SW 1271 (cell line): Measurements from ENCODE around the gene UGT1A5.
A peak's percentile ranks its signal among the peaks of the same experiment; 100 is the strongest.

Experiments used
- DNase-seq, 2 experiments: peaks; one replicate each; lab custom pipeline; 2025; lab: John Stamatoyannopoulos, UW

UGT1A5 gene

DNA sequence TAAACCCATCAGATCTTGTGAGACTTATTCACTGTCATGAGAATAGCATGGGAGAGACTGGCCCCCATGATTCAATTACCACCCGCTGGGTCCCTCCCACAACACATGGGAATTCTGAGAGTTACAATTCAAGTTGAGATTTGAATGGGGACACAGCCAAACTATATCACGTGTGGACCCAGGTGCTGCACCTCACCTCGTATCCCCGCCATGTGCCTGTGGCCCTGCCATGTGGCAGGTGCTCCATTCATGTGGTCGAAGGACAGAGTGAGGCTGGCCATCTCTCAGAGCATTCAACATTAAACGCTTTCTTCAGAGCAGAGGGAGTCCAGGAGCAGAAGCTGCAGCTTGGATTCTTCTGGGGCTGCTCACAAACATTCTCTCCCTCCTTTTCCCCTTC lies 97.7 kb downstream of the UGT1A5 start:
- DNase-seq = no peak

DNA sequence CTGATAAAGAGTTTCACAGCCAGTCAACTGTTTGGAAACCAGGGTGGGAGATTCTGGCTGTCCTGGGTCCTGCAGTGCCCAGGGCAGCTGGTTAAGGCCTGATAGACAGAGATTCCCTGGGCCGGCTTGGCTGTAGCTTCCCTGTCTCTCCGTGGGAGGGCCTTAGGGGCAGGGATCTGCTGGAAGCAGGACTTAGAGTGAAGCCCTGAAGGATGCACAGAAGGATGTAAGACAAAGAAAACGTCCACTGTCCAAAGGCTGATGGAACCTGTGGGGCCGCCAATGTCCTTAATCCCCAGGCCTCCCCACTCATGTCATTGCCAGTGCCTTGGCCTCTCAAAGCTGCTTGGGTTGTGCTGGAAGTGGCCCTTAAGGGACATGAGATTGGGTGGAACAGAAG lies 98.4 kb downstream of the UGT1A5 start:
- DNase-seq = no peak

DNA sequence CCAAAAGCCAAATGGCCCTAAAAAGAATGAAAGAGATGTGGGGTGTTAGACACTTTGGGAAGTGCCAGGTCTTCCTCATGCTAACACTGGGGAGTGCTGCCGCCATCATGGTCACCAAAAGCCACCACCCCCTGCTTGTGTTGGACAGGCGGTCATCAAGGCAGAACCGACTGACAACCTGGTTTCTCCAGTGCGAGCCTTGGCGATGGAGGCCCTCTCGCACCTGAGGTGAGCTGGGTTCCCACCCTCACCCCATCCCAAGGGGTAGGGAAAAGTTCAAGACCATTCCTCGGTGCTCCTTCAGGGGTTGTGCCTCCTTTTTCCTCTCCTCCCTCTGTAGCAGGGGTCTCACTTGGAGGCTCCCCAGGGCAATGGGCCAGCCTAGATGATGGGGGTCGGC lies 99.0 kb downstream of the UGT1A5 start:
- no peak for DNase-seq

DNA sequence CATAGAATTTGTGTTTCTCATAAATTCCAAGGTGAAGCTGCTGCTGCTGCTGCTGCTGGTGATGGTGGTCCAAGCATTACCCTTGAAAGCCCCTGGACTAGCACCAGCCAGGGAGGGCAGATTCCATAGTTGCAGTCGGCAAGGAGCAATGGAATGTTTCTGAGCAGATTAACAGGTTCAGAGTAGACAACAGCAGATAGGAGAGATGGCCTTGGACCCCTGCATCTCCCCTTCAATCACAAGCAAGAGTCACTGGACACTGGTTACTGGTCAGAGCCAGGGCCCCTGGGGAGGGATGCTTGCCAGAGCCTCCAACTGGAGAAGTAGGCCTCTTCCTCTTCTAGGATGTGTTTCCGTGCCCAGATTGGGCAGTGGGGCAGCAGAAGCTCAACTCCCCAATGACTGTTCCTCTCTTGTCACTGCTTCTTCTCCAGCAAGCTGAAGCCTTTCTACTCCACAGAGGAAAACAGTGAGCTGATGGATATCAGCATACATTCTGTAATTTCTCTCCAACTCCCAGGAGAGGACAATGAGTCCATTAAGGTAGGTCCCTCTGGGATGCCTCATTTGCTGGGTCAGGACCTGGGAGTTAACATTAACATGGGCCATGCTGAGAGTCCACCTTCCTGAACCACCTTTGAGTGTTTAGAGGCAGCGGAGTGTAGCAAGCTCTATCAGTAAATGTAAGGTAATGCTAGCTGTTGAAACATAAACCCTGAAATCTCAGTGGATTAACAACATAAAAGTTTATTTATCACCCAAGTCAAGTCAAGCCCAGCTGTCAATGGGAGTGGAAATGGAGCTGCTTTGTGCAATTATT lies 100.7 kb downstream of the UGT1A5 start:
- DNase-seq = no peak

DNA sequence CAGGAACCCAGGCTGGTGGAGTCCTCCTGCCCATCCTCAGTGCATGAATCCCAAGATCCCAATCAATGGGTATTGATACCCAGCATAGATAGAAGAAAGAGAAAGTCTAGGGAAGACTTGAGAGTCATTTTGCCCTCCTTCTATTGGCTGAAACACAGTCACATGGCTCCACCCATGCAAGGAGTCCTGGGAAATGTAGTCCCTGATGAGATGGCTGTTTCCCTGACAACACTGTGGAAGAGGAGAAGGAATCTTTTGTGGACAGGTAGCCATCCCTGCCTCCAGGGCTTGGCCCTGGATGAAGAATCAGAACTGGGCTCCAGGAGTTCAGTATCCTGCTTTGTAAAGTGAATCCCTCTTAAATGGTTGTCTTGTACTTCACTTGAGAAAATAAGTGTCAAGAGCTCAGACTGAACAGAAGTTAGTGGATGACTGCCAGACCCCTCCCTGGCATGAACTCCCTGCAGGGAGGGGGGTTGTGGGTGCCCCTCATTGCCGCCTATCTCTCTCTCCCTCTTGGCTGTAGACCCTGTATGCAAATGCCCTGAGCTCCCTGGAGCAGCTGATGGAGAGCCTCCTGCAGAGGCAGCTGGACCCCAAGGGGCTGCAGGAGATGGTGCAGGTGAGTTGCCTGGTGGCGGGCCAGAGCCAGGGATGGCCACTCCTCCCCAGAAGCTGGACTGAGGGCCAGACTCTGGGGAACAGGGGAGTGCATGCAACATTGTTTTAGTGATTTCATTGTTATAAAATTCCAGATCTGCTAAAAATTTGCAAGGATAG lies 101.5 kb downstream of the UGT1A5 start:
- peak in 1 of 2 experiments; percentile 10 for DNase-seq

DNA sequence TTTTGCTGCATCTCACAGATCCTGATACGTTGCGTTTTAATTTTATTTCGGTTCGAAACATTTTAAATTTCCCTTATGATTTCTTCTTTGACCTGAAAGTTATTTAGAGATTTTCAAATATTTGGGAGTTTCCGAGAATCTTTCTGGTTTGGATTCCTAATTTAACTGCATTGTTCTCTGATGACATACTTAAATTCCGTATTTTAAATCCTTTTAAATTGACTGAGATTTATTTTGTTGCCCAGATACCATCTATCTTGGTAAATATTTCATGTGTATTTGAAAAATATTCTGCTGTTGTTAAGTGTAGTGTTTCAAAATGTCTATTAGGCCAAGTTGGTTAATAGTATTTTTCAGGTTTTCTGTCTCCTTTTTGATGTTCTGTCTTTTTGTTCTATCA lies 103.2 kb downstream of the UGT1A5 start:
- DNase-seq = no peak

DNA sequence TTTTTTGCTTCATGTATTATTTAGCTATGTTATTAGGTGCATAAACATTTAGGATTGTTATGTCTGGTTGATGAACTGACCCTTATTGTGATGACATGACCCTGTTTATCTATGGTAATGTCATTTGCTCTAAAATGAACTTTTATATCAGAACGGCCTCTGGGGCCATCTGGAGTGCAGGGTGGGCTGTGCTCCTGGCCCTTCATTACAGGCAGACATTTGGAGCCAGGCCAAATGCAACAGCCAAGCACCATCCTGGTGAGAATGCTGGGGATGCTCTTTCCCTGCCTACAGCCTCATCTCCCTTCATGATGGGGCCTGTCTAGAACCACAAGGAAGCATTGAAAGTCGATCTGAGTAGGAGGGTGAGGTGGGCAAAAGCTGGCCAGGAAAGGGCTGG lies 103.6 kb downstream of the UGT1A5 start:
- no peak for DNase-seq

DNA sequence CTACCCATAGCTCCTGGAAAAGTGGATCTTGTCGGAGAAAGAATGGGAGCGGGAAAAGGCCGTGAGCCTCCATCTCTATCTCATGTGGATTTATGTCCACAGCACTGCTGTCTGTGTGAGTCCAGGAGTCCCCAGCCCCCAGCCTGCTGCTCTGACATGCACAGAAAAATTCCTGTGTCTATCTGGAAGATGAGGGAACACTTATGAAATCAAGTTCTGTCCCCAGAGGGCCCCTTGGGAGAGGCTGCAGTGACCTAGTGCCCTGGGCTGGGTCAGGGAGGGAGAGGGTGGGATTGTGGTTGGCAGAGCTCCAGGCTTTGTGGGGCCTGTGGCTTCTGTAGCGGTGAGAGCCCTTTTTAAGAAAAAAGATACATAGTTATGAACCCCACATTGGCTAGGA lies 104.1 kb downstream of the UGT1A5 start:
- no peak for DNase-seq

DNA sequence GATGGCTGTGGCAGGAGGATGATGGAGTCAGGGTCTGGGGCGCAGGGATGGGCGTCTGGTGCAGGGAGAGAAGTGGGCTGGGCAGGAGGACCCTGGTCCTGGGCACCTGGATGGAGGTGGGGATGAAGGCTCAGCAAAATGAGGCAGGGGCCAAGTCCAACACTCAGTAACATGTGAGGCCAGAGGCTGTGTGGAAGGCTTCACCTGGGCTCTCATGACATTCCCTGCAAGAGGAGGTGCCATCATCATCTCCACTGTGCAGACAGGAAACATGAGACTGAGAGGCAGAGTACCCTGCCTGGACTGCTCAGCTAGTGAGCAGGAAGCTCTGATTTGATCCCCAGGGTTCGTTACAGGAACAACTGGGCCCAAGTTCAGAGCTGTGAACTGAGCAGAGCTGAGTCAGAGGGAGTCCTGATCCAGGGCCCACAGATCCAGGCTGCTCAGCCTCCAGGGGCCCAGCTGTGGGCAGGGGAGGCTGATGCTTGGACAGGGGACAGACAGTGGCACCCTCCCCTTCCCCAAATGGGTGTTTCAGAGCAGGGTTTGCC lies 104.7 kb downstream of the UGT1A5 start:
- no peak for DNase-seq

DNA sequence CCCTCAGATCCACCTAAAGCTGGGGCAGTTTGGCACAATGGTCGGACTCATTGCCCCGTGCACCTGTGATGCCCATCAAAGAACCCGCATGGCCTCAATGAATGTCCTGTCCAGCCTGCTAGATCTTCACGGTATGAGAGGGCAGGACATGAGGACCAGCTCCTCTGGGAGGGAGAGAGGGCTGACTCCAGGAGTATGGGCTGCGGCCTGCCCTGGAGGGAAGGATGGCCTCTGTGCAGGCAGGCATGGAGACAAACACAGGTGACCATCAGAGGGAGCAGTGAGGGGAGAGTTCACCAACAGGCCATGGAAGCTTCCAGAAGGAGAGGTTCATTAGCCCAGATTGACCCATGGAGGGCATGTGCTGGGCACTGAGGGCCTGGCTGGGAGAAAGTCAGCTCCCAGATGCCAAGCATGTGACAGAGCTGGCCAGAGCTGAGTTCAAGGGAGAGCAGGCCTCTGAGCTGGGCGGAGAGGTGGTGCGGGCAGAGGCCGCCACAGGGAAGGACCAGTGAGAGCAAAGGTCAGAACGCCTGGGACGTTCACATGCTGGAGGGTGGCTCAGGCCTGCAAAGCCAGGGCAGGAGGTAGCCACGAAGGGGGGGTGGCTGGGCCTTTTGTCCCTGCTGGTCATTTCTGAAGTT lies 105.4 kb downstream of the UGT1A5 start:
- no peak for DNase-seq

DNA sequence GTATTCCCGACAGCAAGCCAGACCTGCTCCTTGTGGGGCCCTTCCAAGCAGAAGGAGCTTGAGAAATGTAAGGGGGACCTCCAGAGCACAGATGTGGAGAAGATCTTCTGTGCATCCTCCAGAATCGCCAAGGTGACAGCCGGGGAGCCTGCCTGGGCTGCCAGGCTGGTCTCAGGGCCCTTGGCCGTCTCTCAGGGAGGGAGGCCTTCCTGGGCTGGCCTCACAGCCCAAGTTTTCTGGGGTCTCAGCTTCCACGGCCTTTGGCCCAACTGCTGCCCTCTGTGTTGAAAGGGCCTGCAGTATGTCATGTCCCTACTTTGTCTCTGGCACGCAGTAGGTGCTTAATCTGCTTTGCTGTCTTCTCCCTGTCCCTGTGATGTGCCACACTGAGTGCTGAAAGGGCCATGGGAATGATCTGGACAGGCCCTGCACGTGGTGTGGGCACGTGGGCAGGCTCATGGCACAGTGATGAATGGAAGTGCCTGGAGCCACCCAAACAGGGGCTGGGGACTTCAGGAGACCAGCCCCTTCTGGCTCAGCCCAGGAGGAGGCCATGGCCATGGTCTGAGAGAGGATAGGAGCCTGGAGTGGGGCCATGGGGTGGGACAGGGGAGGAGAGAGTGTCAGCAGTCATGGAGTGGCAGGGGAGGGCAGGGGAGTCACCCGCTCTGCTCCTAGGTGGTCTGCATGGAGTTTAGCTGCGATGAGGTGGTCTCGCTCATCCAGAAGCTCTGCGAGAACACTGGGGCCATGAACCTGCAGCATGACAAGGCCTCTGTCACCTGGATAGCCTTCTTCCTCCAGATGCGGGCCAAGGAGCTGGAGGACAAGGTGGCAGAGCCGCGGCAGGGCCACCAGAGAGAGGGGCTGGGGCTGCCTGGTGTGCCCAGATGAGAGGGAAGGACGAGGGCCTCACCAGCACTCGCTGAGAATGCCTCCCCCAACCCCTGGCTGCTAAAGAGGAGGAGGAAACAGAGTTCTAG lies 106.2 kb downstream of the UGT1A5 start:
- no peak for DNase-seq

DNA sequence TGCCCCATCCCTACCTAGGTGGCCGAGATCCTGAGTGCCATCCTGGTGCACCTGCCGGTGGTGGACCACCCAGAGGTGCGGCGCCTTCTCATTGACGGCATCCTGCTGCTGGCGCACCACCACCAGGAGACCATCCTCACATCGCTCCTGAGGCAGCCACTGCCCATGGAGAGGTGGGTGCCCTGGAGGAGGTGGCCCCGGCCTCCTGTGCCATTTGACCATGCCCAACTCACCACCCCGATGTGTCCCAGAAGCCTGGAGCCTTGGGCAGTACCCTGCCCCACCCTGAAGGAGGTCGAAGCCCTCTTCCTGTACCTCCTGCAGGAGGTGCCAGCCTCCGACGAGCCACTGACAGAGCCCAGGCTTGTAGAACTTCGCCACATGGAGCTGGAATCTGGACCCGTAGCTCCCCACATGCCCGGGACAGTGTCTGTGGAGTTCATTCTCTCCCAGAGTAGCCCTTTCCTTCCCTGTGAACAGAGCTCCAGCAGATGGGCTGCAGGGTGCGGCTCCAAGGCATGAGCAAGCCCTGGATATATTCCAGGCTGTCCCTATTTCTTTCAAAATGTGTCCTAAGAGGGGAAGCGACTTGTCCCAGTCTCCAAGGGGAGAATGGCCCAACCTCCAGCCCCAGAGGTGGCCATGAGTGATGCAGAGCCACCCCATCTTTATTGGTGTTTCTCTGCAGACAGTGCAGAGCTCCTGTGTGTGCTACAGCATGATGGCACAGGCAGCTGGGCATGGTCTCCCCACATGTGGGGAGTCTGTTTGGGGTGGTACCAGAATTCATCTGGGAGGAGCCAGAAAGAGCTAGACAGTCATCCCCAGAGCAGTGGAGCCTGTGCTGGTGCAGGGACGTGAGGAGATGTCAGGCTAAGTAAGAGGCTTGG lies 107.4 kb downstream of the UGT1A5 start:
- no peak for DNase-seq

DNA sequence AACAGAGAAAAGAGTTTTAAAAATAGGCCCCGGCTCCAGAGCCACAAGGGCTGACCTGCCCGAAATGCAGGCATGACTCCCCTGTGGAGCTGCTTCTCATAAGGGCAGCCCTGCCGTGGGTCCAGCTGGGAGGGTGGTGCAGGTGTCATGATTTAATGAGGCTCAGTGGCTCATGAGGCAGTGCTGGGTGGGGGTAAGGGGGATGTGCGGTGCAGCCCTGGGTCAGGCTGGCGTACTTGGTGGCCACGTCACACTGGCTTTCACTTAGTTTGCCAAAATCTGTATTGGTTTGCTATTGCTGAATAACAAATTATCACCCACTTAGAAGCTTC lies 108.0 kb downstream of the UGT1A5 start:
- DNase-seq = no peak

DNA sequence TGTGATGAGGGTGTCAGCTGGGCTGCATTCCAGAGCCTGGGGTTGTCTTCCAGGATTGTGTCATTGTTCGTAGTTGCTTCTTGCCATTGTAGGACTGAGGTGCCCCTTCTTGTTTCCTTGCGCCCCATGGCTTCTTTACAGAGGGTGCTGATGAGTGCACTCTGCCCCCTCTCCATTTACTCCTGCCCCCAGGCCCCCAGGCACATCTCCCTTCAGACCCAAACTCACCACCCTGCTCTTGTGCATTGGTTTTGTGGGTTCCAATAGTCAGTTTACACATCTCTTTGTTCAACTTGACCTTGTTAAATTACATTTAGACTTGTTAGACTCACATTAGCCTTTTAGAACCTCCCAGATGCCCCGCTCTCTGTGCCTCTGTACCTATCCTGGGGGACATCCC lies 108.5 kb downstream of the UGT1A5 start:
- no peak for DNase-seq

DNA sequence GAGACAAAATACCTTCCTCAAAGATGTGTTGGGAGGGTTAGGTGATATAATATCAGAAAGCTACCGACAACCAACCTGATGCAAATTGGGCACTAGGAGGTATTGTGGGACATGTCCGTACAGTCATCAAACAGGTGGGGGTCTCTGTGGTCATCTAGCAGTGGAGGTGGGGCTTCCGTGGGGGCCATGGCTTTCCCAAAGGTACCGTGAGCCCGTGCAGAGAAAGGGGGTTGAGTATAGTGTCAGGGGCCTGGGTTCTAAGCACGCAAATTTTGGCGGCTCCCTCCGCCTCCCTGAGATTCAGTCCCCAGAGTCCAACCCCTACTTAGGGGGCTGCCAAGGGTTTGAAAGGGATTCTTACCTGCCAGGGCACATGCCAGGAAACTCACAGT lies 109.0 kb downstream of the UGT1A5 start:
- no peak for DNase-seq

DNA sequence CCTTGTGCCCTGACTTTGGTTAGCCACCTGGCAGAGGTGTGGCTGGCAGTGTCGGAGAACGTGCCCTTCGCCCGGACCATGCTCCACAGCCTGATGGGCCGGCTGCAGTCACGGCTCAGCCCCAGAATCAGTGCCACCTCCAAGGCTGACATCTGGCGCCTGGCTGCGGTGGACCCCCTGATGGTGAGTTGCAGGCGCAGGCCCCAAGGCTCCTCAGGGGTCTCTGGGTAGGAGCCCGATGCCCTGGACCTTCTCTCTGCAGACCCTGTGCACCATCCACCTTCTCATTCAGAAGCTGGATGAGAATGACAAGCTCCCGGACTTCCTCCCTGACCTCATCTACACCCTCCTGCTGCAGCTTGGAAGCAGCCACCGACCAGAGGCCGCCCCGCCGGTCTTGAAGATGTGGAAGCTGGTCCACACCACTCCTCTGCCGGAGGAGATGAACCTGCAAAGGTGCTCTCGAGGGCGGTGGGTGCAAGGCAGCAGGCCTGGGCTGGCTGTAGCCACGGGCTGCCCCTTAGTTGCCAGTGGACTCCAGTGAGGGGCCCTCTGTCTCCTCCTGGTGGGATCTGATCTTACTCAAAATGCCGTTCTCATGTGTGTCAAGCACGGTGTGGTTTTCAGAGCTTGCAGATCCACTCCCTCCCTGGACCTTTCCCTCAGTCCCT lies 109.5 kb downstream of the UGT1A5 start:
- no peak for DNase-seq
